ENCODE data around the gene GRM4. TPM values are rescaled to one million over a fixed set of nuclear protein-coding genes. Genes with fewer than 3 reads are reported as not detected.
"Not testable (repeated sequence)": the region's sequence is repeated elsewhere in the genome, so short reads cannot be mapped to it uniquely, and the experiment has no call there.

Gene GRM4
- total RNA-seq, 1 donor, result not detected

DNA sequence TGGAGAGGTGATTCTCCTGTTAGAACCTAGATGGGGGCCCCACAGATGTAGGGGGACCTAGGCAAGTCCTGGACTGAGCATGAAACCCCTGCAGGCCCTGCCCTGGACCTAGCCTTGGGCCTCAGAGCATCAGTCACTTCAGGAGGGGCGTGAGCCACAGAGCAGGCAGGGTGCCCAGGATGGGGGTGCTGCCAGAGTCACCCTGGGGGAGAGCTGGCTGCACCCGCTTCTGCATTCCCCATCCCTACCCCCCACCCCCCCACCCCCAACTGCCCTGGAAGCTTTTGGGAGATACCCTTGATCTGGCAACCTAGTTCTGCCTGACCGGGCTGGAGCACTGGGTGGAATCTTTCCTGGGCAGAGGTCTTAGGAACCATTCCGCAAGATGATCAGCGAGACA lies 125.6 kb downstream of the GRM4 start:
- no peak for DNase-seq (ENCODE audit: low read depth)
- H3K4me3 ChIP-seq (ENCODE audit: low read depth, low read length), result no peak overlapping the region
- TF ChIP-seq, protein P1, sequence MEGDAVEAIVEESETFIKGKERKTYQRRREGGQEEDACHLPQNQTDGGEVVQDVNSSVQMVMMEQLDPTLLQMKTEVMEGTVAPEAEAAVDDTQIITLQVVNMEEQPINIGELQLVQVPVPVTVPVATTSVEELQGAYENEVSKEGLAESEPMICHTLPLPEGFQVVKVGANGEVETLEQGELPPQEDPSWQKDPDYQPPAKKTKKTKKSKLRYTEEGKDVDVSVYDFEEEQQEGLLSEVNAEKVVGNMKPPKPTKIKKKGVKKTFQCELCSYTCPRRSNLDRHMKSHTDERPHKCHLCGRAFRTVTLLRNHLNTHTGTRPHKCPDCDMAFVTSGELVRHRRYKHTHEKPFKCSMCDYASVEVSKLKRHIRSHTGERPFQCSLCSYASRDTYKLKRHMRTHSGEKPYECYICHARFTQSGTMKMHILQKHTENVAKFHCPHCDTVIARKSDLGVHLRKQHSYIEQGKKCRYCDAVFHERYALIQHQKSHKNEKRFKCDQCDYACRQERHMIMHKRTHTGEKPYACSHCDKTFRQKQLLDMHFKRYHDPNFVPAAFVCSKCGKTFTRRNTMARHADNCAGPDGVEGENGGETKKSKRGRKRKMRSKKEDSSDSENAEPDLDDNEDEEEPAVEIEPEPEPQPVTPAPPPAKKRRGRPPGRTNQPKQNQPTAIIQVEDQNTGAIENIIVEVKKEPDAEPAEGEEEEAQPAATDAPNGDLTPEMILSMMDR (IDR thresholded peaks at IDR 0.05; ENCODE audit: insufficient read depth, low read length), result no peak

DNA sequence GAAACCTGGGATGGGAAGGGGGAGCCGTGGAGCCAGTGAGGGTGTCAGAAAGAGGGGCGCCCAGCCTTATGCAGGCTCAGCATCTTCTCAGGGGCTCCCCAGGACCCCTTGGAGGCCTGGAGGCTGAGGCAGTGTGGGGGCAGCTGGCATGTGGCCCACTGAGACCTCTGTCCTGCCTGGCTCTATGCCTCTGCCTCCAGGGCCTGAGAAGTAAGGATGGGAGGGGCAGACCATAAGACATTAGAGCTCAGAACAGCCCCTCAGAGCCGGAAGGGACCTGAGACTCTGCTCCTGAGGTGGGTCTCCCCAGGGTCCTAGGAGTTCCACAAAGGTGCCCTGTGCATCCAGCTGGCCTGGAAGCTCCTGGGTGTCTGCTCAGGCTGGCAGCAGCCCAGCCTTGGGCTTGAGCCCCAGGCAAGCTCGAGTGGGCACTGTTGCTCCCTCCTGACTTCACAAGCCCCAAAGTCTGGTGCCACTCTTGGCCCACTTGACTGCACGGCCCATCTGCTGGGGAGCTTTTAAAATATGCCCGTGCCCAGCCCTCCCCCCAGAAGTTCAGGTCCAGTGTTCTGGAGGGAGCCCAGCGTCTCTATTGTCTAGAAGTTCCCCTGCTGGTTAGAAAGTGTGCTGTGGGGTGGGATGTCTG lies 126.8 kb downstream of the GRM4 start:
- H3K4me3 ChIP-seq (ENCODE audit: low read depth, low read length), result no peak overlapping the region
- DNase-seq (ENCODE audit: low read depth), result no peak
- TF ChIP-seq, protein P1 (IDR thresholded peaks at IDR 0.05; ENCODE audit: insufficient read depth, low read length), result no peak

DNA sequence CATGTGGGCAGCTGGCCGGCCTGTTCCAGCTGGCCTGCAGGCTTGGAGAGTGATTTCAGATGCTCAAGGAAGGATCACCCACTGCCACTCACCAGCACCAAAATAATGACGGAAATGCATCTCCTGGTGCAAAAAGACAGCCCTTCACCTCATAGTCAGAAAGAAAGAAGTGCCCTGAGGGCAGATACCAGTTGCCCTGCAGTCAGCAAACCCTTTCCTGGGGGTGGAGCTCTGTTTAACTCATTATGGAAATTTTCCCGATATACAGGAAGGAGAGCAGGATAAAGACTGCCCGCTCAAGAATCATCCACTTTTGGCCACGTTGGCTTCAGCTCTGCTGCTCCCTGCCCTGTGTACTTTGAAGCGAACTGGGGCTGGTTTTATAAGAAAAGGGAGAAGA lies 127.9 kb downstream of the GRM4 start:
- TF ChIP-seq, protein P1 (IDR thresholded peaks at IDR 0.05; ENCODE audit: insufficient read depth, low read length), result no peak
- no peak overlapping the region for H3K4me3 ChIP-seq (ENCODE audit: low read depth, low read length)
- DNase-seq (ENCODE audit: low read depth), result no peak

DNA sequence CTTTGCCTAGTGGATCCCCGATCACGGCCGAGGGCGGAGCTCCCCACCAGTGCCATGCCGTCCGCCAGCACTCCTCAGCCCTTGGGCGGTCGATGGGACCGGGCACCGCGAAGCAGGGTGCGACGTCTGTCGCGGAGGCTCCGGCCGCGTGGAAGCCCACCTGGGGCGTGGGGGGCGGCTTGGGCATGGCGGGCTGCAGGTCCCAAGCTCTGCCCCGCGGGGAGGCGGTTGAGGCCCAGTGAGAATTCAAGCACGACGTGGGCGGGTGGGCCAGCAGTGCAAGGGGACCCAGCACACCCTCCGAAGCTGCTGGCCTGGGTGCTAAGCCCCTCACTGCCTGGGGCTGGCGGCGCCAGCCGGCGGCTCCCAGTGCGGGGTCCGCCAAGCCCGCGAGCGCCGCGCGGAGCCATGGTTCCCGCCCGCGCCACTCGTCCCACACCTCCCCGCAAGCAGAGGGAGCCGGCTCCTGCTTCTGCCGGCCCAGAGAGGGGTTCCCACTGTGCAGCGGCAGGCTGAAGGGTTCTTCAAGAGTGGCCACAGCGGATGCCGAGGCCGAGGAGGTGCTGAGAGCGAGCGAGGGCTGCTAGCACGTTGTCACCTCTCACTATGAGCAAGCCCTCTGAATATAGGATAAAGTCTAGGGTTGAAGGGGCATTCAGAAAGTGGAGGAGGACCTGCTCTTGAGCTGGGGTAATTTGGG lies 128.6 kb downstream of the GRM4 start:
- TF ChIP-seq, protein P1 (IDR thresholded peaks at IDR 0.05; ENCODE audit: insufficient read depth, low read length), result no peak
- DNase-seq (ENCODE audit: low read depth), result no peak
- no peak overlapping the region for H3K4me3 ChIP-seq (ENCODE audit: low read depth, low read length)

DNA sequence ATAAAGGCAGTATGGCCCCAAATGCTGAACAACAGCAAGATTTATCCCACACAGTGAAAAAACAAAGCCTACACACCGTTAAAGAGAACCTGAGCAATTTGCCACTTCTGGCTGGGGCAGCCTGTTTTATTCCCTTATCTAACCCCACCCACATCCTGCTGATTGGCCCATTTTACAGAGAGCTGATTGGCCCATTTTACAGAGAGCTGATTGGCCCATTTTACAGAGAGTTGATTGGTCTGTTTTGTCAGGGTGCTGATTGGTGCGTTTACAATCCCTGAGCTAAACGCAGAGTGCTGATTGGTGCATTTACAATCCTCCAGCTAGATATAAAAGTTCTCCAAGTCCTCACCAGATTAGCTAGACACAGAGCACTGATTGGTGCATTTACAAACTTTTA lies 129.3 kb downstream of the GRM4 start:
- DNase-seq (ENCODE audit: low read depth); H3K4me3 ChIP-seq (ENCODE audit: low read depth, low read length): not testable (repeated sequence)

DNA sequence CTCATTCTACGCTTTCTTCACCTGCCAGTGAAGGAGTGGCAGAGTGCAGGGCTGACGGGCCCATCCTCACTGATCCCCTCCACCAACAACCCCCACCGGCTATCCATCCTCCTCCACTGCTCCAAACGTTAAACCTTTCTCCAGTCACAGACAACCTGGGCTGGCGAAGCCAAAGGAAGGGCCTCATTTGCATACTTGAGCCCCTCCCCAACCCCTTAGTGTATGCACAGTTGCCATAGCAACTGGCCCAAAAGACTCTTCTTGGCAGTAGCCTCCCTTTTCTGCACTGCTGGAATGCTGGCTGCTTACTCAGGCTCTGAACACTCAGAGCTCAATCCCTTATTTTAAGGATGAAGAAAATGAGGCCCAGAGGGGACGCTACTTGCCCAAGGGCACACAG lies 130.3 kb downstream of the GRM4 start:
- peak; percentile 4 for DNase-seq (ENCODE audit: low read depth)
- H3K4me3 ChIP-seq (ENCODE audit: low read depth, low read length), result no peak overlapping the region
- TF ChIP-seq, protein P1 (IDR thresholded peaks at IDR 0.05; ENCODE audit: insufficient read depth, low read length), result no peak

DNA sequence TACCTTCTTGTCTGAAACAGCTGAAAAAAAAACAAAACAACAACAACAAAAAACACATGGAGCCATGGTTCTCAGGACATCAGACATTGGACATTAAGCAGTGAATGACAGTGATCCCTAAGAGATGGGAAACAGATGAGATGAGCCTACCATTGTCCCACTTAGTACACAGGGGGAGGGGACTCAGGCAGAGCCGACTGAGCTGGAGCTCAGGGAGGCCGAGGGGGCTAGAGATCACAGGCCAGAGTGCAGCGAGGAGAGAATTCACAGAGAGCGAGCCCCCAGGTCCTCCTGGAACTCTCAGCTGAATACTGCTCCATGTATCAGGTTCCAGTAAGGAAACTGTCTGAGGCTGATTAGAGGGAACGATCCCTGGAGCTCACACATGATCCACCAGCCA lies 134.6 kb downstream of the GRM4 start:
- no peak overlapping the region for H3K4me3 ChIP-seq (ENCODE audit: low read depth, low read length)
- TF ChIP-seq, protein P1 (IDR thresholded peaks at IDR 0.05; ENCODE audit: insufficient read depth, low read length), result no peak
- DNase-seq (ENCODE audit: low read depth), result no peak

All from fibroblast of the aortic adventitia (primary cell).